HG03575 (cell line): ENCODE results near the gene NFE2L1.

Experiments used
- ATAC-seq: cut with Tn5 transposase; IDR thresholded peaks from one replicate; pipeline ENCODE4 v1.9.1; 2021; ENCODE audit not compliant: unreplicated experiment, insufficient number of reproducible peaks, low FRiP score; ENCODE audit errors: extremely low read depth

NFE2L1 gene

GRCh38 chr17:48102043-48102750 is 54.0 kb downstream of the NFE2L1 start:
- ATAC-seq = no peak

GRCh38 chr17:48102798-48103715 is 54.9 kb downstream of the NFE2L1 start:
- ATAC-seq = no peak

DNA sequence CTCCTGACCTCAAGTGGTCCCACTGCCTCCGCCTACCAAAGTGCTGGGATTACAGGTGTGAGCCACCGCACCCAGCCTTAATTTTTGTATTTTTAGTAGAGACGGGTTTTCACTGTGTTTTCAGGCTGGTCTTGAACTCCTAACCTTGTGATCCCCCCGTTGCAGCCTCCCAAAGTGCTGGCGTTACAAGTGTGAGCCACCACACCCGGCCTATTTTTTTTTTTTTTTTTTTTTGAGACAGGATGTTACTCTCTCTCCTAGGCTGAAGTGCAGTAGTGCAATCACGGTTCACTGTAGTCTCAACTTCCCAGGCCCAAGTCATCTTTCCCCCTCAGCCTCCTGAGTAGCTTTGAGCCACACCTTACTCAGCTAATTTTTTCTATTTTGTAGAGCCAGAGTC is 56.3 kb downstream of the NFE2L1 start:
- no peak for ATAC-seq

DNA sequence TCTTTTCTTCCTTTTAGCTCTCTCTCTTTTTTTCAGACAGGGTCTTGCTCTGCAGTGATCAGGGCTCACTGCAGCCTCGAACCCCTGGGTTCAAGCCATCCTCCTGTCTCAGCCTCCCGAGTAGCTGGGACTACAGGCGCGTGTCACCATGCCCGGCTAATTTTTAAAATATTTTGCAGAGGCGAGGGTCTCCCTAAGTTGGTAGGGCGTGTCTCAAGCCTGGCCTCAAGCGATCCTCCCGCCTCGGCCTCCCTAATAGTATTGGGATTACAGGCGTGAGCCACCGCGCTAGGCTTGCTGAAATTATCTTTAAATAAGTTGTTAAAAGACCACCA is 58.6 kb downstream of the NFE2L1 start:
- no peak for ATAC-seq

- ATAC-seq = no peak
Observed at GRCh38 chr17:48107137-48108055, 59.2 kb downstream of the NFE2L1 start, which contains the start of gene SNX11. SNX11 (plus strand) TSS chr17:48107766; CDS start chr17:48112044, 4,278 bp downstream.

GRCh38 chr17:48110761-48111160 is 62.6 kb downstream of the NFE2L1 start:
- ATAC-seq = no peak
